Right ventricle myocardium inferior (tissue), 1 donor: ENCODE measurements around the gene CFAP54. TPM values are rescaled to one million over a fixed set of nuclear protein-coding genes. Genes with fewer than 3 reads are reported as not detected.
"Not testable (repeated sequence)": the region's sequence is repeated elsewhere in the genome, so short reads cannot be mapped to it uniquely, and the experiment has no call there.

Experiments
- ATAC-seq: fragments of 200-7000 bp; cut with Tn5 transposase; one replicate; pipeline ENCODE4 v1.9.1; 2020; ENCODE audit warnings: mild to moderate bottlenecking, moderate library complexity
- DNase-seq: peaks from one replicate; pipeline ENCODE4 v3.0.0; 2021; ENCODE audit errors: missing footprints
- intact Hi-C: fragments of 100-400 bp; cut with DNase I; formaldehyde crosslinking; loops from one replicate; pipeline ENCODE4 v1.11.0; 2022
- long read RNA-seq: library from polyadenylated mRNA; unstranded; transcript quantifications from one replicate; pipeline ENCODE4 v2.0.0, GENCODE V29; 2021
- total RNA-seq: library from RNA; stranded (reverse); fragmentation: NEBNext Ultra II Directional; extraction: Animal tissue kit (Norgen Biotek cat#: 25700); gene quantifications from one replicate; pipeline ENCODE4 v1.2.1, GENCODE V29; 2021
- donor health status: DM: no; HTN: yes; CAD: no; lungs with severe emphysema.

Gene CFAP54
- total RNA-seq: 0.22 TPM
- long read RNA-seq, partial matches to known transcripts: 1 of 1 reads
- long read RNA-seq, other reads (novel, unspliced or antisense): 0 of 1 reads

- DNase-seq (peak; percentile 98), ATAC-seq (peak; percentile 99)
- intact Hi-C loops: loop anchor here (5.0 to 10.0 kb wide), 2 partner anchors 87 to 275 kb away; partner anchors contain the start of gene CDK17
Measured at GRCh38 chr12:96489392-96490056, at the start of gene CFAP54. CFAP54 (plus strand) TSS chr12:96489577; CDS start chr12:96489610, 33 bp downstream.

GRCh38 chr12:96441816-96442215, 47.6 kb upstream of the CFAP54 start:
- DNase-seq (no peak), ATAC-seq (no peak)
- intact Hi-C loops: no loop called here

- DNase-seq: no peak
- no peak for ATAC-seq
- intact Hi-C loops: no loop called here
Measured at GRCh38 chr12:96442906-96443305, 46.5 kb upstream of the CFAP54 start.

DNA sequence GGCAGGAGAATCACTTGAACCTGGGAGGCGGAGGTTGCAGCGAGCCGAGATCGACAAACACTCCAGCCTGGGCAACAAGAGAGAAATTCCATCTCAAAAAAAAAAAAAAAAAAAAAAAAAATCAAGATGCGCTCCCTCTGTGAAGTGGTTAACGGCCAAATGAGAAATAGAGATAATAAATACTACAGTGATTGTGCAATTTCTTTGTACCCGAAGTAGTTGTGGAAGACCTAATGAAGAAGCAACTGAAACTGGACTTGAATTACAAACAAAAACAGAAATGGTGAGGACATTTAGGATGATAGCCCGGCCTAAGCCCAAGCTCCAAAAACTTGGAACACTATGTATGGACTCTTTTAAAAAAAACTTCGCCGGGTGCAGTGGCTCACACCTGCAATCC, 45.0 kb upstream of the CFAP54 start:
- DNase-seq (no peak), ATAC-seq (no peak)
- intact Hi-C loops: no loop called here

DNA sequence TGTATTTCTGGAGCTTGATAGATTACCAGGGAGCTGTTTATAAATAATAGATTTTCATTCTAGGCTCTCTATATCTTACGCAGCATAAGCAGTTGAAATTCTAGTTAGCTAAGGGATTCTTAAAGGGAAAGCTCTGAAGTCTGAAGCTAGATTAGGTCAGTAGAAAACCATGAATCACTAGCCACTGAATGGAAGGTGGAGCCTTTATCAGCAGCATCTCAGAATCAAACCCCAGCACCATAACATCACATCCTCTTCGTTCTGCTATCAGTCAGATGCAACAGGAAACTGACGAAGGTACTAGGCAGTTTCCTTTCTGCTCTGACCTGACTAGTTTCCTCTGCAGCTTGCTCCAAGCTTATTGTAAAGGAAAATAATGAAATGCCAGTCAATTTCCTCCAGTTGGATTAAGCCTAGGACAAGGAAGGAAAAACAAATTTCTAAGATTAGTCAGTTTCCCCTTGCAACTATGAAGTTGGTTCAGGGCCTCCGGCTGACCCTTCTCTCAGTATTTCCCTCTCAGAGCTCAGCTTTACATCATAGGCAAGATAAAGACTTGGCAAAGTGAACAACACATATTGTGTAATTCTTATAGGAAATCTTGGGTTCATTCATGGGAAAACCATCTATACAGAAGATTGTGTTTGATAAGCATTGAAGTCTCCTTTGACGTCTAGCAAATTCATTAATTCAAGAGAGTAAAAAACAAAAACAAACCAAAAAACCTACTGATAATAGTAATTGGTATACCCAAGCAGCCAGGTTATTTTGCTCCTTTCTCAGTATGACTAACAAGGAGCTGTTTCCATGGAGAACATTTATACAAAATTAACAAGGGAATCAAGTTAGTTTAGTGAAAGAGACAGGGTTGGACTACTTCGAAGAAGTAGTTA, 43.4 kb upstream of the CFAP54 start:
- peak; percentile 67 for ATAC-seq
- no peak for DNase-seq
- intact Hi-C loops: no loop called here

GRCh38 chr12:96447256-96447655, 42.1 kb upstream of the CFAP54 start:
- DNase-seq: no peak
- no peak for ATAC-seq
- intact Hi-C loops: no loop called here

GRCh38 chr12:96448300-96448699, 41.1 kb upstream of the CFAP54 start:
- intact Hi-C loops: no loop called here
- ATAC-seq (no peak), DNase-seq (no peak)

- DNase-seq: no peak
- no peak for ATAC-seq
- intact Hi-C loops: no loop called here
Measured at GRCh38 chr12:96452261-96452922, 37.0 kb upstream of the CFAP54 start.

- ATAC-seq: no peak
- intact Hi-C loops: no loop called here
- DNase-seq: no peak
Measured at GRCh38 chr12:96454396-96454795, 35.0 kb upstream of the CFAP54 start.

DNA sequence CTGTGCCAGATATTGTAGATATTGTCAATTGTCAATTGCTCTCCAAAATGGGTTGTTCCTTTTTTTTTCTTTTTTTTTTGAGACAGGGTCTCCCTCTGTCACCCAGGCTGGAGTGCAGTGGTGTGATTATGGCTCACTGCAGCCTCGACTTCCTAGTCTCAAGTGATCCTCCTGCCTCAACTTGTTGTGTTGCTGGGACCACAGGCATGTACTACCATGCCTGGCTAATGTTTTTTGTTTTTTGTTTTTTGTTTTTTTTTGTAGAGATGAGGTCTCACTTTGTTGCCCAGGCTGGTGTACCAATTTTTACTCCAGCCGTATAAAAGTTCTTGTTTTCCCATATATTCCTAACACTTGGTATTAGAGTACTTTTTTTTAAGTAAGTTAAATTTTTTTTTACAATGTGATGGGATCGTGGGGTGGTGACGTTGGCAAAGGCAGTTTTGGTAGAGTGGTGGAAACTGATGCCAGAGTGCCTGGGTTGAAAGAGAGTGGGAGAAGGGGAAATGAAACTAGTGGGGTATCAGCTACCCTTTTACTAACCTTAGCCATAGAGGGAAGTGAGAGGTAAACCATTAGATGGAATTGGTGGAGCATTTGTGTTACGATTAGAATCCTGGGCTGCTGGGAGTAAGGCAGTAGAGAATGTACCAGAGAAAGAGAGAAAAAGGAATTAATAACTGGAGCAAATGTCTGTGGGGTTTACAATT, 33.0 kb upstream of the CFAP54 start:
- ATAC-seq: no peak

GRCh38 chr12:96457191-96457930, 32.0 kb upstream of the CFAP54 start:
- ATAC-seq: no peak
- intact Hi-C loops: no loop called here

More for the DNA sequence above, 33.0 kb upstream of the CFAP54 start:
- DNase-seq: no peak
- intact Hi-C loops: no loop called here

DNA sequence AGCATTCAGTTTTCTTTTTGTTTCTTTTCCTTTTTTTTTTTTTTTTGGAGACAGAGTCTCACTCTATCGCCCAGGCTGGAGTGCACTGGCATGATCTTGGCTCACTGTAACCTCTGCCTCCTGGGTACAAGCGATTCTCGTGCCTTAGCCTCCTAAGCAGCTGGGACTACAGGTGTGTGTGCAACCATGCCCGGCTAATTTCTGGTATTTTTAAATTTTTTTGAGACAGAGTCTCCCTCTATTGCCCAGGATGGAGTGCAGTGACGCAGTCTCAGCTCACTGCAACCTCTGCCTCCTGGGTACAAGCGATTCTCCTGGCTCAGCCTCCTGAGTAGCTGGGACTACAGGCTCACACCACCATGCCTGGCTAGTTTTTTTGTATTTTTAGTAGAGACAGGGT, 30.1 kb upstream of the CFAP54 start:
- ATAC-seq, intact Hi-C loops, DNase-seq: not testable (repeated sequence)

More at GRCh38 chr12:96457191-96457930, 32.0 kb upstream of the CFAP54 start:
- no peak for DNase-seq

DNA sequence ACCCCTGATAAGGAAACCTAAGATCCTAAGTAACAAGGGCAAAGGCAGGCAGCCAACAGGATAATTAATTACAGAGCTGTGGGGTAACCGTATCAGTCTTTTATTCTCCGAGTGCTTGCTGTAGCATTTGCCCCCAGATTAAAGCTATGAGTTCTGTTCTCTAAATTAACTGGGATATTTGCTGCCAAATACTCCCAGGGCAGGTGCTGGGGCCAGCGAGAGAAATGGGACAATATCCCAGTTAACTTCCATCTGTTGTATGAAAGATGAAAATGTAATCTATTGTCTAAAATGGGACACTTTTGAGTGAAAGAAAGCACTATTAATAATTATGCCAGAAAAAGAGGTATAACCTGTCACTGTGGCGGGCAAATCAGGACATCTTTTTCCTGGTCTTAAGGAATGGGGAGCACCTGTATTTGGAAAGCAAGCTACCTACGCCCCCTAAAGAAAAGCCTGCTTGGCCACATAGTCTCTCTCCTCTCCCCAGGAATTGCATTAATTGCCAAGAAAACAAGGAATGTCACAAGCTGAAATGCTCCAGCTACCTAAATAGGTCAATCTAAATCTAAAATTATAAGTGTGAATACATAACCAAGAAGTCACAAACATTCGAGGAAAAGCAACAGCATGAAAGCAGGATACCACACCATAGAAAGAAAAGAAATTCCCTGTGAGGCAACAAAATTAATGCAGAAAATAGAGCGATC, 26.7 kb upstream of the CFAP54 start:
- intact Hi-C loops: no loop called here
- ATAC-seq: no peak
- DNase-seq: no peak

- intact Hi-C loops: no loop called here
- ATAC-seq (no peak), DNase-seq (no peak)
Measured at GRCh38 chr12:96465896-96466295, 23.5 kb upstream of the CFAP54 start.

DNA sequence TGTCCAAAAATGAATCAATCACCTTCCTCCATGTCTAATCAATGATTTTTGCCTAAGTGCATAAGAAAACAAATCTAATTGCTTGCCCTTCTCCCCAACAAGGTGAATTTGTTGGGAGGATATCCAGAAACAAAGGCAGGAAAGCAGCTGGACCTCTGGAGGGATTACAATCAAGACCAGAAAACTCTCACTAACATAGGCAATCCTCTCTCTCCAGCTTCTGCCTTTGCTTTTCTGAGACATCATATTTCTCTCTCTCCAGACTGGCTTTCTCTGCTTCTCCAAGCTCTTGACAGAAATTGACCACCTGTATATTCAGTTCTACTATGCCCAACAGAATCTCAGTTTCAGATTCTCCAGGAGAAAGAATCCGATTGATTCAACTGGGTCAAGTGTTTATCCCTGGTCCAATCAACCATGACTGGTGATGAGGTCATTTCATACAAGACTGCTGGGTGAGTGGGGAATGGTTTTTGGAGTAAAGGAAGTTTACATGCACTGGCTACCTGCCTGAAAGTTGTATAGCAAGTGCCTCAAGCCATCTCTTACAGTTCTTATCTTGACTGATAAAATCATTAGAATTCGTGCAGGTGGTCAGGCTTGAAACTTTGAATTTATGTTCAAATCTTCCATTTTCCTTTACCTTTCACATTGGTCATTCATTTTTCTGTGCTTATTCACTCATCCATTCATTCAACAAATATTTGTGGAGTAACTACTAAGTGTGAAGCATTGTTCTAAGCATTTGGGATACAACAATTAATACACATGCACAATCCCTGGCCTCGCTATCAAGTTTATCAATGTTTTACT, 22.2 kb upstream of the CFAP54 start:
- DNase-seq (no peak), ATAC-seq (no peak)
- intact Hi-C loops: no loop called here

DNA sequence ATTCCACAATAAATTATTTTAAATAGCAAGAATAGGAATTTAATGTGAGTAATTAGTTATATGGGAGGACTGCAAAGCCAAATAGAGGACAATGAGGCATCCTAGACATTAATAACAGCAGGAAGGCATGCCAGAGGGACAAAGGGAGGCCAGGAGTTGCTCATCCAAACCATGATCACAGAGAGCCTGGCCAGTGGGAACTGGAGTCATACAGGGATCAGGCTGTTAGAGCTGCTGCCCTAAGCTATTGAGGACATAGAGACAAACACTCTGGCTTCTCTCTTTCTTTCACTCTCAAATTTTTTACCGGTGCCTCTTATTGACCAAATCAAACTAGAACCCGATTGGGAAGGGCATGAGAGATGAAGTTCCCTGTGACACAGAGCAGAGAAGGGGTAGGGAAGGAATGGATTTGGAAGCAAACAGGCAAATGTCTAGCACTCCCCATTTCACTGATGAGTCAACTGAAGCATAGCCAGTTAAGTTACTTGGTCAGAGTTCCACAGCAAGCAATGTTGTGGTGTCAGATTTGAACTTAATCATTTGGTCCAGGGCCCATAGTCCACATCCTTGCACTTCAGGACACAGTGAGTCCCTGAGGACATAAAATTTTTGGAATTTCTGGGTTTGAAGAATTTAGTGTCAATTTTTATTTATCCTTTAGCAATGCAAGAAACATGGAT, 17.9 kb upstream of the CFAP54 start:
- intact Hi-C loops: no loop called here
- no peak for DNase-seq
- ATAC-seq: no peak
